ENCODE measurements around the gene CACNA1C.

DNA sequence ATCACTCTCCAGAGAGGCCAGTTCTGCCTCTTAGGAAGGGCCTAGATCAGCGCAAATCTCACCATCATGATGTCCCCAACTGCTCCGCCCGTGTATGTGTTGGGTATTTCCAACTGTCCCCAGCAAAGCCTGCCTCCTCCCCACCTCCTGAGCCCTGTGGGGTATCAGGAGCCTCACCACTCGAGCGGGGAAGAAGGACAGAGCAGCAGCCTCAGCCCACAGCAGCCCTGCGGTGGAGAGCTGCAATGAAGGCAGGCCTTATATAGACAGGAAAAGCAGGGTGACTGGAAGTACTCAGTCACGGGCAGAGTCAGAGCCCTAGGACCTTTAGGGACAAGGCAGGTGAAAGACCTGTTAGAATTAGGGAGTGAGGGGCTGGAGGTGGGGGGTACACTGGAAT, 358.2 kb downstream of the CACNA1C start:
- TF ChIP-seq EZH2 (IDR thresholded peaks at IDR 0.05; ENCODE audit: borderline replicate concordance, control insufficient read depth, low read depth, low read length) (no peak), ATF7 (IDR thresholded peaks at IDR 0.05; ENCODE audit: low read depth) (no peak), SUPT20H (IDR thresholded peaks at IDR 0.05; ENCODE audit: borderline replicate concordance, control insufficient read depth, low read depth, low read length) (no peak), CREB1 (IDR thresholded peaks at IDR 0.05; ENCODE audit: low read depth) (no peak), NFYA (IDR thresholded peaks at IDR 0.05; ENCODE audit: borderline replicate concordance, low read depth, low read length) (no peak), POLR2A (IDR thresholded peaks at IDR 0.05; ENCODE audit: low read depth, low read length) (no peak), CBX3 (IDR thresholded peaks at IDR 0.05; ENCODE audit: borderline replicate concordance, low read depth) (no peak)
- TF ChIP-seq, protein P1, sequence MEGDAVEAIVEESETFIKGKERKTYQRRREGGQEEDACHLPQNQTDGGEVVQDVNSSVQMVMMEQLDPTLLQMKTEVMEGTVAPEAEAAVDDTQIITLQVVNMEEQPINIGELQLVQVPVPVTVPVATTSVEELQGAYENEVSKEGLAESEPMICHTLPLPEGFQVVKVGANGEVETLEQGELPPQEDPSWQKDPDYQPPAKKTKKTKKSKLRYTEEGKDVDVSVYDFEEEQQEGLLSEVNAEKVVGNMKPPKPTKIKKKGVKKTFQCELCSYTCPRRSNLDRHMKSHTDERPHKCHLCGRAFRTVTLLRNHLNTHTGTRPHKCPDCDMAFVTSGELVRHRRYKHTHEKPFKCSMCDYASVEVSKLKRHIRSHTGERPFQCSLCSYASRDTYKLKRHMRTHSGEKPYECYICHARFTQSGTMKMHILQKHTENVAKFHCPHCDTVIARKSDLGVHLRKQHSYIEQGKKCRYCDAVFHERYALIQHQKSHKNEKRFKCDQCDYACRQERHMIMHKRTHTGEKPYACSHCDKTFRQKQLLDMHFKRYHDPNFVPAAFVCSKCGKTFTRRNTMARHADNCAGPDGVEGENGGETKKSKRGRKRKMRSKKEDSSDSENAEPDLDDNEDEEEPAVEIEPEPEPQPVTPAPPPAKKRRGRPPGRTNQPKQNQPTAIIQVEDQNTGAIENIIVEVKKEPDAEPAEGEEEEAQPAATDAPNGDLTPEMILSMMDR (IDR thresholded peaks at IDR 0.05 in 2 of 3, conservative IDR thresholded peaks at IDR 0.05 in 1 of 3; ENCODE audit: control insufficient read depth in 2 of 3, extremely low read depth in 1 of 3, insufficient read depth in 1 of 3, low read depth in 3 of 3, low read length in 3 of 3), result no peak
- TF ChIP-seq, protein P2, sequence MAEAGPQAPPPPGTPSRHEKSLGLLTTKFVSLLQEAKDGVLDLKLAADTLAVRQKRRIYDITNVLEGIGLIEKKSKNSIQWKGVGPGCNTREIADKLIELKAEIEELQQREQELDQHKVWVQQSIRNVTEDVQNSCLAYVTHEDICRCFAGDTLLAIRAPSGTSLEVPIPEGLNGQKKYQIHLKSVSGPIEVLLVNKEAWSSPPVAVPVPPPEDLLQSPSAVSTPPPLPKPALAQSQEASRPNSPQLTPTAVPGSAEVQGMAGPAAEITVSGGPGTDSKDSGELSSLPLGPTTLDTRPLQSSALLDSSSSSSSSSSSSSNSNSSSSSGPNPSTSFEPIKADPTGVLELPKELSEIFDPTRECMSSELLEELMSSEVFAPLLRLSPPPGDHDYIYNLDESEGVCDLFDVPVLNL (IDR thresholded peaks at IDR 0.05; ENCODE audit: low read depth, low read length), result no peak

All from GM12878 (cell line).